Tibial nerve (tissue), 3 donors: ENCODE data around the gene ERBB4.

ENCODE experiments used
- POLR2A ChIP-seq, 2 donors: fragments of 450-650 bp; IDR thresholded peaks; one replicate each; pipeline ENCODE4 v1.6.1; 2017; ENCODE audit warnings: antibody characterized with exemption in 2 of 2, mild to moderate bottlenecking in 2 of 2, moderate library complexity in 2 of 2
- TF ChIP-seq, protein P1 (sequence below), 5 experiments: fragments of 200-600 bp in 3 of 5; fragments of 450-650 bp in 2 of 5; sonication (generic) in 3 of 5; IDR thresholded peaks; one replicate each; pipeline ENCODE4 v1.5.1; 2016 to 2019; ENCODE audit warnings: antibody characterized with exemption in 5 of 5, mild to moderate bottlenecking in 3 of 5, moderate library complexity in 2 of 5

DNA sequence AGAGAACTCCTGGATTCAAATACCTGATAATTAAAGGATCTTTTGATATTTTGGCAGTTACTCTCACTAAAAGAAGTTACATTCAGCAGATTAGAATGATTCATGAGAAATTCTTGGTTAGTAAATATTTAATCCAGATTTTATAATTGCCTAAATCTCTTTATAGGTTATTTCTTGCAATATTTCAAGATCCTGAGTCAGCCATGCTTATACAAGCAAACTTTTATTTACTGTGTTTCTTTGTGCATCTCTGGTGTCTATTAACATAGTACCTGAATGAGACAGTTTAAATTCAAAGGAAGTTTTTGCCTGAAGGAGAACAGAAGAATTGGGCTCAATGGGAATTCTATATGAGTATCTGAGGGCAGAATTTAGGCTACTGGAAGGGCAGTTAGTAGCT is 249.3 kb downstream of the ERBB4 start:
- TF ChIP-seq, protein P1, sequence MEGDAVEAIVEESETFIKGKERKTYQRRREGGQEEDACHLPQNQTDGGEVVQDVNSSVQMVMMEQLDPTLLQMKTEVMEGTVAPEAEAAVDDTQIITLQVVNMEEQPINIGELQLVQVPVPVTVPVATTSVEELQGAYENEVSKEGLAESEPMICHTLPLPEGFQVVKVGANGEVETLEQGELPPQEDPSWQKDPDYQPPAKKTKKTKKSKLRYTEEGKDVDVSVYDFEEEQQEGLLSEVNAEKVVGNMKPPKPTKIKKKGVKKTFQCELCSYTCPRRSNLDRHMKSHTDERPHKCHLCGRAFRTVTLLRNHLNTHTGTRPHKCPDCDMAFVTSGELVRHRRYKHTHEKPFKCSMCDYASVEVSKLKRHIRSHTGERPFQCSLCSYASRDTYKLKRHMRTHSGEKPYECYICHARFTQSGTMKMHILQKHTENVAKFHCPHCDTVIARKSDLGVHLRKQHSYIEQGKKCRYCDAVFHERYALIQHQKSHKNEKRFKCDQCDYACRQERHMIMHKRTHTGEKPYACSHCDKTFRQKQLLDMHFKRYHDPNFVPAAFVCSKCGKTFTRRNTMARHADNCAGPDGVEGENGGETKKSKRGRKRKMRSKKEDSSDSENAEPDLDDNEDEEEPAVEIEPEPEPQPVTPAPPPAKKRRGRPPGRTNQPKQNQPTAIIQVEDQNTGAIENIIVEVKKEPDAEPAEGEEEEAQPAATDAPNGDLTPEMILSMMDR (IDR thresholded peaks at IDR 0.05), result no peak
- no peak for TF ChIP-seq POLR2A (IDR thresholded peaks at IDR 0.05)
